RCC 7860 (cell line): Measurements from ENCODE around the gene SLC25A10.
"Not testable (repeated sequence)": the region's sequence is repeated elsewhere in the genome, so short reads cannot be mapped to it uniquely, and the experiment has no call there.

Experiments used
- DNase-seq: peaks from one replicate; pipeline ENCODE4 v3.0.0-alpha.2; 2015; ENCODE audit warnings: low spot score
- FAIRE-seq: peaks from 2 replicates; lab custom pipeline; 2012; peaks lifted over from hg19 to GRCh38; lab: Jason Lieb, UNC

SLC25A10 gene

DNA sequence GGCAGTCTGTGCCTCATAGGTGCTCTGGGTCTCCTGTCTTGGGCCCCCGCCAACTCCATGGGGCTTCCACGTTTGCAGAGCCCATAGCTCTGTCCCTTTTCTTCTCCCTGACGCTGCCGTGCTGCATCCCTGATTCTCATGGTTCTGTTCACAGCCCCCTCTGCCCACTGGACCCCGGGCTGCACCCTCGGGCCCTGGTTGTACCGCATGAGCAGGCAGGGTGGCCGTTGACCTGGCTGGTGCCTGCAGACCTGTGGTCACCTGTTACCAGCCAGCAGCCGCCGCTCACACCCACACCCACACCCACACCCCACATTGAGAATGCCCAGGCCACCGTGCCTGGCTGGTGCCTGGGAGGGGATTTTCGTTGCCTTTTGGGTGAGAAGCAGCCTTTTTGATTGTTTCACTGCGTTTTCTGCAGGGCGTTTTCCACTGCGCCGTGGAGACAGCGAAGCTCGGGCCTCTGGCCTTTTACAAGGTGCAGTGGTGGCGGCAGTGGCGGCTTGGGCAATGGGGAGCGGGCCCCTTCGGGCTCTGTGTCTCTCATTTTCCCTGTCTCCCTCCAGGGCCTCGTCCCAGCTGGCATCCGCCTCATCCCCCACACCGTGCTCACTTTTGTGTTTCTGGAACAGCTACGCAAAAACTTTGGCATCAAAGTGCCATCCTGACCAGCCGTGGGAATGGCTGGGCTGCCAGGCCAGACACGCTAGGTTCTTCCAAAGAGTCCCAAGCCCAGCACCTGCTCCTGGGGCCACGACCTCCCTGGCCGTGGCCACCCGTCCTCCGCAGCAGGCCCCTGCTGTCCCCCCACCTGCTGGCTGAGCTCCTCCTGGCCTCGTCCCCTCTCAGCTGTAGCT lies 7.6 kb downstream of the SLC25A10 start:
- FAIRE-seq (no peak), DNase-seq (no peak)

DNA sequence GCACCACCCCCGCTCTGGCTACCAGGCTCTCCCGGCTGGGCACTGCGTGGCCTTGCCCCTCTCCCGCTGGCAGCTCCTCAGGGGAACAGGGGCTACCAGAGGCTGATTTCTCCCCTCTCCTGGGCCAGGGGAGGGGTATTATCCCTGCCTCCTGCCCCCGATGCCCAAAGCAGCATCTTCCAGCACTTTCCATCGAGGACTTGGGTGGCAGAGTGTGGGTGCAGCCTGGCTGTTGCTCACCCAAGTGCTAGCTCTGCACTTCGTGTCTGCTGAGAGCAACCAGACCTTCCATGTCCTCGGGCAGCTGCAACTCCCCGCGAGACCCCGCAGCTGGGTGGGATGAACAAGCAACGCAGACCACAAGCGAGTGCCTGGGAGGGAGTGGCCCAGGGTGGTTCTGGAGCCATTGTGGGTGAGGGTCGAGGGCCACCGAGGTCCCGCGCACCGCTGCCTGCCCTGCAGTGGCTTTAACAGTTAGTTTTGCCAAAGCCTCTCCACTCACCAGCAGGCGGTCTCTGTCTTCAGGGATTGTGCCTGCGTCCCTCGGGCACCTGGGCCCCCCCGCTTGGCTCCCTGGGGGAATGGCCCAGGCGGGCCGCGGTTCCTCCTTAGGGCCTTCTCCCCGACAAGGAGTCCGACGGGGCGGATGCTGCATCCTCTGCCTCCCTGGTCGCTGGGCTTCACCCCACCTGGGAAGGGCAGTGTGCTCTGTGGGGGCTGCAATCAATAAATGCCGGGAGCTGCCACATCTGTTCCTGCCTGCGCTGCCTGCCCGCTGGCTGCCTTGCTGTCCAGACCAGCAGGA lies 8.4 kb downstream of the SLC25A10 start:
- DNase-seq (no peak), FAIRE-seq (no peak)

DNA sequence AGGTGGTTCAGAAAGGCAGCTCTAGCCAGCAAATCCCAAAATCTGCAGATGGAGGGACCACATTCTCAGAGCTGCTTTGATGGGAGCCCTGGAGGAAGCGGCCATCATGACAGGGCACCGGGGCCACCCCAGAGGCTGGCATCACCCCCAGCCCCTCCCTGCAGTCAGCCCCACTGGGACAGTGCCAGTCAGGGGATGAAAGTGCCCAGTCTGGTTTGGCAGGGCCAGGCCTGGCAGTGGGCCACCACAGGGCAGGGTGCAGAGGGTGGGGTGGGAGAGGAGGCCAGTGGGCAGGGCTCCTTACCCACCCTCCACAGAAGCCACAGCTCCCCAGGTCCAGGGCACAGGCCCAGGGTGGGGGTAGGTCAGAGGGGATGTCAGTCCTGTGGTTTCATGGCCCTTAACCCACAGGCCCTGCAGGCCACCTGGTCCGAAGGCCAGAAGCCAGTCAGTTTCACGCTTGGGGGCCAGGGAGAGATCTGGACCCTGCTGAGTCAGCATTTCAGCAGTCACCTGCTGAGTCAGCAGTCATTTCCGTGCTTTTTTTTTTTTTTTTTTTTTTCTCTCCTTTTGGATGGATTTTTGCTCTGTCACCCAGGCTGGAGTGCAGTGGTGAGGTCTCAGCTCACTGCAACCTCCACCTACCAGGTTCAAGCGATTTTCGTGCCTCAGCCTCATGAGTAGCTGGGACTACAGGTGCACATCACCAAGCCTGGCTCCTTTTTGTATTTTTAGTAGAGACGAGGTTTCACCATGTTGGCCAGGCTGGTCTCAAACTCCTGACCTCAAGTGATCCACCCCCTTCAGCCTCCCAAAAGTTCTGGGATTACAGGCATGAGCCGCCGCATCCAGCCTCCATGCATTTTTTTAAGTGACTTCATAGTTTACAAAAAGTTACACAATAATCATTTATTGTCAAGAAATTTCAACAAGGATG lies 10.4 kb downstream of the SLC25A10 start:
- DNase-seq (peak; percentile 93), FAIRE-seq (peak; percentile 93)

DNA sequence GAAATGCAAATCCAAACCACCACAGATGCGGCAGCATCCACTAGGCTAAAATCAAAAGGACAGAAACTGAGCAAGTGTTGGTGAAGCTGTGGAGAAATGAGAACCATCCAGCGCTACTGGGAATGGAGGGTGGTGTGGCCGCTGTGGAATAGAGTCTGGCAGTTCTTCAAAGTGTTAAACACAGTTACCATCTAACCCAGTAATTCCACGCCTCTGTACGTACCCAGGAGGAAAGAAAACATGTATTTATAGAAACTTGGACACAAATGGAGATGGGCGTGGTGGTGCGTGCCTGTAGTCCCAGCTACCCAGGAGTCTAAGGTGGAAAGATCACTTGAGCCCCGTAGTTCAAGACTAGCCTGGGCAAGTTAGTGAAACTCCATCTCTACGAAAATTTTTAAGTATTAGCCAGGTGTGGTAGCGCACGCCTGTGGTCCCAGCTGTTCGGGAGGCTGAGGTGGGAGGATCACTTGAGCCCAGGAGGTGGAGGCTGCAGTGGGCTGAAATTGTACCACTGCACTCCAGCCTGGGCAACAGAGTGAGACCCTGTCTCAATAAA lies 11.6 kb downstream of the SLC25A10 start:
- no peak for FAIRE-seq

DNA sequence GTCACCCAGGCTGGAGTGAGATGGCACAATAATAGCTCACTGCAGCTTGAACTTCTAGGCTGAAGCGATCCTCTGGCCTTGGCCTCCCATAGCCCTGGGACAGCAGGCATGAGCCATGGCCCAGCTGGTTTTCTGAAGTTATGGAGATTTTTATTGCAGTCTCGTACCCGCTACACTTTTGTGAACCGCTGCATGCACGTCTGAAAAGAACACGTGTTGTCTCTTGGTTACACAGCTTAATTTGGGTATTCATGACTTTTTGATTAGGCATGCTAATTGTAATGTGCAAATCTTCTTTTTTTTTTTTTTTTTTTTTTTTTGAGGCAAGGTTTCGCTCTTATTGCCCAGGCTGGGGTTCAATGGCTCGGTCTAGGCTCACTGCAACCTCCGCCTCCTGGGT lies 13.4 kb downstream of the SLC25A10 start:
- no peak for FAIRE-seq
- DNase-seq: no peak

More for the DNA sequence above, 11.6 kb downstream of the SLC25A10 start:
- no peak for DNase-seq

DNA sequence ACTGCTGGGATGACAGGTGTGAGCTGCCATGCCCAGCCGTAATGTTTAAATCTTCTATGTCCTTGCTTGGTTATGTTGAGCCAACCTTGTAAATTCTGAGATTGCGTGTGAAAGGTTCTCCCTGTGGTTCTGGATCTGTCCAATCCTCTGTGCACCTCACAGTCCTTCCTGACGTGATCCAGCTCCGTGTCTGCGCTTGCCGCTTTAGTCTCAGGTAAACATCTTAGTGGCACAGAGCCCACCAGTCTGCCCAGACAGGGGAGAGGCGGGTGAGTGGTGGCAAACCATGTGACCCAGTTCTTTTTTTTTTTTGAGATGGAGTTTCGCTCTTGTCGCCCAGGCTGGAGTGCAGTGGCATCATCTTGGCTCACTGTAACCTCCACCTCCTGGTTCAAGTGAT lies 13.9 kb downstream of the SLC25A10 start:
- FAIRE-seq: no peak

DNA sequence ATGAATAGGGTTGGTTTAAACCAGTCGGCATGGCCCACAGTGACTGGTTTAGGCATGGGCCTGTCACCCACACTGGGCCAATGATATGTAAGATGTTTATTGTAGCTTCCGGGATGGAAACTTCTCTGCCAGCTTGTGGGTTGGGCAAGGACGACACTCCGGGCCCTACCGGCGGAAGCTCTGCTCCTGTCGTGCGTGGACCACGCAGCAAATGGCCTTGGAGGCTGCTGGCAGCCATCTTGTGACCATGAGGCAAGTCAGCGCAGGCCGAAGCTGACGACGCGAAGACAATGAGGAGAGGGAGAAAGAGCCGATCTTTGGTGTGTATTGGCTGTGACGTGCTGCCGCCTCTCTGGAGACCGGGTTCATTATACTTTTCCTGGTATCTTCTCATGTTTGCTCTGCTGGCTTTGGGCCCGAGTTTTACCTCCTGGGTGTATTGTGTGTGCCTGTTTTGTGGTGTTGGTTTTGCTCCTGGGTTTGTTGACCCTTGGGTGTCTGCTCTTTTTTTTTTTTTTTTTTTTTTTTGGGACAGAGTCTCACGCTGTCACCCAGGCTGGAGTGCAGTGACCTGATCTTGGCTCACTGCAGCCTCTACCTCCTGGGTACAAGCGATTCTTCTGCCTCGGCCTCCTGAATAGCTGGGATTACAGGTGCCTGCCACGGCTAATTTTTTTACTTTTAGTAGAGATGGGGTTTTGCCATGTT lies 15.4 kb downstream of the SLC25A10 start:
- FAIRE-seq: no peak
- no peak for DNase-seq

More for the DNA sequence above, 13.9 kb downstream of the SLC25A10 start:
- no peak for DNase-seq

DNA sequence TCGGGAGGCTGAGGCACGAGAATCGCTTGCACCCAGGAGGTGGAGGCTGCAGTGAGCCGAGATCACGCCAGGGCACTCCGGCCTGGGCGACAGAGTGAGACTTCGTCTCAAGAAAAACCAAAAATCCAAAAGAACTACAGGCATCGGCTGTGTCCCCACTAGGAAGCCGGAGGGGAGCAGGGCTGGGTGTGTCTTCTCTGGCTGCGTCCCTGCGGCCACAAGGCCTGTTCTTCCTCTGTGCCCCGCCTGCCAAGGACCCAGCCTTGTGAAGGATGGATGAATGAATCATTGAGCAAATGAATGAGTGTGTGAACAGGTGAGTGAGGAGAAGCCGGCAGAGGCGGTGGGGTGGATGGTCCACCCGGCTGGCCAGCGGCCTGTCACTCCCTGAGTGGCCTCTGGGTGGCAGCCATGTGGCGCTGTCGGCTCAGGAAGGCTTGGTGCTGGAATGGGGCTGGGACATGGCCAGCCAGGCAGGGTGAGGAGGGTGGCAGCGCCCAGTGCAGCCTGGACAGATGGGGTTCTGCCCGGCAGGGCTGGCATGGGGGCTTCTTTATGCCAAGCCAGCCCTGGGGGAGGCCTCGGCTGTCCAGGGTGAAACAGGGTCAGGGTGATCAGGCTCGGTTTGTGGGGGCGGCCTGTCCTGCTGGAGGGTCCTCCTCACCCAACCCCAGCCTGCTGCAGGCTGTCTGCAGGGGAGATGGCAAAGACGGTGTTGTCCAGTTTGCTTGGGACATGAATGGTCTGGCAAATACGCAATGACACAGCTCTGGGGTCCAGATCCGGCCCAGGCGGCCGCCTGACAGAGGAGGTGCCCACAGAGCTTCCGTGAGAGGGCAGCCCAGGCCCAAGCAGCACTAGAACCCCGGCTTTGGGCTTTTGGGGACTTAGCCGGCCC lies 21.7 kb downstream of the SLC25A10 start:
- FAIRE-seq (no peak), DNase-seq (peak; percentile 65)

DNA sequence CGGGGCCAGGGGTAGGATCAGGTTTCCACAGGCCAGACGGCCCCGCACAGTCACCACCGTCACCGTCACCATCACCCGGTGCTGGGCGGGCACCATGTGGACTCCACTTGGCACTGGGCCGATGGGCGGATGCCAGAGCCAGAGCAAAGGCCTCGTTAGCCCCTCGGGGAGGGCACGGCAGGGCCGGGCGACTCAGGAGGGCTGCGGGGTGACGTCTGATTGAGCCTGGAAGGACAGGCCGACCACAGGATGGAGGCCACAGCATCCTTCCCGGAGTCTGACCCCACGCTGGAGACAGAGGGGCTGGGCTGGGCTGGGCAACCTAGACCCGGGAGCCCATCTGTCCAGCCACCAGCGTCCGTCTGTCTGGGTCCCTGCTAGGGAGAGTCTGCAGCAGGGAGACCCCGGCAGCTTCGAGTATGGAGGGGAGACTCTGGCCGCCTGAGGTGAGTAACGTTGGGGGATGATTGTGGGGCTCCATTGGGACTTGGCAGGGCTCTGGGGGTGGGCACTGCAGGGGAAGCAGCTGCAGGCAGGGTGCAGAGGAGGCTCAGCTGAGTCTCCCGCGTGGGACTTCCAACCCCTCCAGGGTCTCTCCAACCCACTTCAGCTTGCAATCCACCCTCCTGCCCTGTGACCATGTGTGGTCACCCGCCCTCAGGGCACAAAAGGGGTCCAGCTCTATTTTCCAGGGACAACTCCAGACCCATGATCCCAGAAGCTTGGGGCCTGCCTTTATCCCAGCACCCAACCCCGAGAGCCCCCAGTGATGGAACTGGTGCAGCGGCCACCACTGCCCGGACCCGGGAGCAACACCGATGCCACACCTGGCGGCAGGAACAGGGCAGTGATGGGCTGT lies 22.6 kb downstream of the SLC25A10 start:
- no peak for FAIRE-seq
- DNase-seq: no peak

DNA sequence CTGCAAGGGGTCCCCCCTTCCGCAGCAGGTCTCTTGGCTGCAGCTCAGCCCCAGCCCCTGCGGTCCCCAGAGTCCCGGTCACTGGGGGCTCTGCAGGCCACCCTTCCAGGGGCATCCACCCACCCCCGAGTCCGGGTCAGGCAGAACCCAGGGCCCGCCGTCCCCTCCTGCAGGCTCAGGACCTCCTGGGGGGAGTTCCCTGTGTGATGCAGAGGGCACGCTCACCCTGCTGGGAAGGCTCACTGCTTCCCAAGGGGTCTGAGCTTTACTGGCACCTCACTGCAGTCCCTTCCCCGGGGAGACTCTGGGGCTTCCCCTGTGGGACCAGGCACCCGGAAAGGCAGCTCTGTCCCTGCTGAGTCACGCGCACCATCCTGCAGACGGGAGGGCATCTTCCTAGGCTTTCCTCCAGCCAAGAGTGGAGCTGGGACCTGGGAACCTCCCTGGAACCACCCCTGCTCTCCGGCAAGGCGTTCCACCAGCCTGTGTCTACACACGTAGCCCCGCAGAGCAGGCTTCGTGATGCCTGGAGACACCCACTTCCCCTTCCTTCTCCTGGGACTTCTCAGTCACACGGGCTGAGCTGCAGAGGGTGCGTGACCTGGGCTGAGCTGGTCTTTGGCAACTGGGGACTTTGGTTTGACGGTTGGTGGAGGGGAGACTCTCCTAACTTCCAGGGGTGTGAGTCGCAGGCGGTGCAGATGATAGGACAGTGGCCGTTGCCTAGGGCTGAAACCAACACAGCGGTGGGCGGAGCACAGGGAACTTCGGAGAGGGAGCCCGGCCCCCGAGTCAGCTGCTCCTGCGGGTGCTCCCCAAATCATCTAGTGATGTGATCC lies 23.4 kb downstream of the SLC25A10 start:
- no peak for FAIRE-seq
- DNase-seq: peak; percentile 63

DNA sequence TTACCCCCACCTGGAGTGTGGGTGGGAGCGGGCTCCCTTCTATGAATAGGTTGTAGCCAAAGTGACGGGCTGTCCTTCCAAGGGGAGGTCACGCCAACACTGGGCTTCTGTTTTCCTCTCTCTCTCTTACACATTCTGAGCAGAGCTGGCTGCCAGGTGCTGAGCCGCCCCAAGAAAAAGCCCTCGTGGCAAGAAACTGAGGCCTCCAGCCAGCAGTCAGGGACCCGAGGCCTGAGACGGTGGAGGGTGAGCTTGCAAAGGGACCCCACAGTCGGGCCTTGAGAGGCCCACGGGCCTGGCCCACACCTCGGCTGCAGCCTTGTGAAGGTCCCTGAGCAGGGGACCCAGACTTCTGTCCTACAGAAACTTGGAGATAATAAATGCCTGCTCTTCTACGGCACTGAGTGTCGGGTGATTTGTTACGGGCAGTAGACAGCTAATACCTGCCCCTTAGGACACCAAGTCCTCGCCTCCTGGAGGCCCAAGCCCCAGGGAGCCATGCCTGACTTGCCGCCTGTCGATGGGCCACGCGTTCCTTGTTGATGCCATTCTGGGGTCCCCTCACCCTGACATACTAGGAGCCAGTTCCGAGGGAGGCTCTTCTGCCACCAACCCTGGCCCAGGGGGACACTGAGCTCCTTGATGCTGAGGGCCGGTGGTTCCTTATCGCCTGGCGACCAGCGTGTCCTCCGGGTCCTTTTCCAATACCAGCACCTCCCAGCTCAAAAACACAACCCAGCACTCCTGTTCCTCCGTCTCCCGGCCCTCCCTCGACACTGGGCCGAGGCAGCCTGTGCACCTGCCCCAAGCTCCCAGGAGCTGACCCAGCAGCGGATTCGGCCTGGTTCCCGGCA lies 26.1 kb downstream of the SLC25A10 start:
- no peak for DNase-seq
- no peak for FAIRE-seq

DNA sequence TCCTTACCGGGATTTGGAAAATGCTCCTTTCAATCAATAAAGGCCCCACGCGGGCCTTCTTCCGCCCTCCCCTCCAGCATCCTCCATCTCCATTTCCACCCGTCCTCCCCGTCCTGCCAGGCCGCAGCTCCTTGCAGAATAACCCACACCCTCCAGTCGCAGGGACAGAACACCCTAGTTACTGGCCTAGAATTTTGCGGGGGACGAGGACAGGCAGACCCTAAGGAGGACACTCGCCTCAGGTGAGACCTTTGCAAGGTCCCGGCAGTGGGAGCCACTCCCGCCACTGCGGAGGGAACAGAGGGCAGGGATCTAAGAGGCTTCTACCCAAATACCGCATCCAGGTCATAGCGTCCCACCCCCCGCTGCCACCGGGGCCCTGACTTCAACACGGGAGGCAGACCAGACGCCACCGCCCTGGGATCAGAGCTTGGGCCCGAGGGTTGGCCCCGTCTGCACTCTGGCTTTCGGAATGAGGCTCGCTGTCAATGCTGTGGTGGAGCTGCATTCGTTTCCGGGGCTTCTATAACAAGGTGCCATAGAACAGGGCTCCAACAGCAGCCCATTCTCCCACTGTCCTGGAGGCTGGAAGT lies 26.8 kb downstream of the SLC25A10 start:
- no peak for FAIRE-seq
- no peak for DNase-seq

DNA sequence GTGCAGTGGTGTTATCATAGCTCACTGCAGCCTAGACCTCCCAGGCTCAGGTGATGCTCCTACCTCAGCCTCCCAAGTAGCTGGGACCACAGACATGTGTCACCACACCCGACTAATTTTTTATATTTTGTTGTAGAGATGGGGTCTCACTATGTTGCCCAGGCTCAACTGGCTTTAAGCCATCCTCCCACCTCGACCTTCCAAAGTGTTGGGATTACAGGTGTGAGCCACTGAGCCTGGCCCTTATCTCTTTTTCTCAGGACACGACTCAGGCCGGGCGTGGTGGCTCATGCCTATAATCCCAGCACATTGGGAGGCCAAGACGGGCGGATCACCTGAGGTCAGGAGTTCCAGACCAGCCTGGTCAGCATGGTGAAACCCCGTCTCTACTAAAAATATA lies 27.5 kb downstream of the SLC25A10 start:
- not testable (repeated sequence) for FAIRE-seq, DNase-seq

DNA sequence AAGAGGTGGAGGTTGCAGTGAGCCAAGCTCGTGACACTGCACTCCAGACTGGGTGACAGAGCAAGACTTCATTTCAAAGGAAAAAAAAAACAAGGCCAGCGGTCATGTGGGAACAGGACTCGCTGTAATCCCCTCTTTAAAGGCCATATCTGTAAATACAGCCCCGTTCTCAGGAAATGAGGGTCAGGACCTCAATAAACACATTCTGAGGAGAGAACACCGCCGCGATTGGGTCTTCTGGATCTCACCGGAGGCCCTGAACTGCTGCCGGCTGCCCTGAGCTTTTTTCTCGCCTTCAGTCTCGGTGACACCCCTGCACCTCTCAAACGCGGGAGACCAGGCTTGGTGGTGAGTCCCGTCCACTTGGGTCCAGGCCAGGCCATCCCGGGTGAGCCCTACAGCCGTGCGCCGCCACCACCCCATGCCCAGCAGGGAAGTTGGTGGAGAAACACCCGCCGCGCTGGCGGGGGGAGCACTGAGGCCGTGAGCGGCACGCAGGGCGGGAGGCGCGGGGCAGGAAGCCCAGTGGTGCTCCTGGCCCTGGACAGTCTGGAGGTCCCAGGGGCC lies 28.4 kb downstream of the SLC25A10 start:
- FAIRE-seq (no peak), DNase-seq (no peak)

DNA sequence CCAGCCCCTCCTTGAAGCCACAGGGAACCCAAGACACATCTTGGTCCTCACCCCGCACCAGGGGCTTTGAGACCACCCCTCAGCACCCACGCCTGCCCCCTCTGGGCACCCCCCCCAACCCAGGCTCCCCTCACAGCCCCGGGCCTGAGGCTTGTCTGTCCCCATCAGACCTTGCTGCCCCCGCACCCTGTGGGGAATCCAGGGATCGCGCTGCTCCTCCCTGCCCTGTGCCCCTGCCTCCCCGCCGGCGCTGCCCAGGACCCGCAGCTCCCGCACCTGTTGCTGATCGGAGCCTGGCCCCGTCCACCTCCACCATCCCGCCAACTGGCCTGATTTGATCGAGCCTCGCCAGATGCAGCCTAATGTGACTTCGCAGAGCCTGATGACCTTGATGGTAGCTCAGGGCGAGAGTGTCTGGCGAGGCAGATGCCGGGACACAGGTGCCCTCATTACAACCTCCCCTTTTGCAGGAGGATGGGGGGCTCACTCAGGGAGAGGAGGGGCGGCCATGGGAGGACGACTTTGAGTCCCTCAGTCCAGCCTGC lies 29.0 kb downstream of the SLC25A10 start:
- no peak for FAIRE-seq

More for the DNA sequence above, 29.0 kb downstream of the SLC25A10 start:
- DNase-seq: no peak
